ENCODE results near the gene BRD3.
A peak's percentile ranks its signal among the peaks of the same experiment; 100 is the strongest.
"Not testable (repeated sequence)": the region's sequence is repeated elsewhere in the genome, so short reads cannot be mapped to it uniquely, and the experiment has no call there.

Gene BRD3

GRCh38 chr9:134073500-134073899 lies 5.7 kb upstream of the BRD3 start:
- no peak for TF ChIP-seq CTCF (IDR thresholded peaks at IDR 0.05; ENCODE audit: borderline replicate concordance, insufficient read depth, low read depth, low read length)
- H3K4me3 ChIP-seq (ENCODE audit: low read depth, low read length), result no peak overlapping the region

GRCh38 chr9:134072683-134073082 lies 4.9 kb upstream of the BRD3 start:
- H3K4me3 ChIP-seq (ENCODE audit: low read depth, low read length), result not testable (repeated sequence)

GRCh38 chr9:134071149-134071548 lies 3.3 kb upstream of the BRD3 start:
- no peak for TF ChIP-seq CTCF (IDR thresholded peaks at IDR 0.05; ENCODE audit: borderline replicate concordance, insufficient read depth, low read depth, low read length)
- no peak overlapping the region for H3K4me3 ChIP-seq (ENCODE audit: low read depth, low read length)

- TF ChIP-seq CTCF (IDR thresholded peaks at IDR 0.05; ENCODE audit: borderline replicate concordance, insufficient read depth, low read depth, low read length), result no peak
- no peak overlapping the region for H3K4me3 ChIP-seq (ENCODE audit: low read depth, low read length)
Measured at GRCh38 chr9:134069480-134070399, 1.9 kb upstream of the BRD3 start.

- no peak for TF ChIP-seq CTCF (IDR thresholded peaks at IDR 0.05; ENCODE audit: borderline replicate concordance, insufficient read depth, low read depth, low read length)
- peak overlapping the region; percentile 75 for H3K4me3 ChIP-seq (ENCODE audit: low read depth, low read length)
Measured at GRCh38 chr9:134068744-134069479, 1.1 kb upstream of the BRD3 start.

GRCh38 chr9:134066913-134067851 lies 644 bp downstream of the BRD3 start:
- peak overlapping the region; percentile 70 for H3K4me3 ChIP-seq (ENCODE audit: low read depth, low read length)
- no peak for TF ChIP-seq CTCF (IDR thresholded peaks at IDR 0.05; ENCODE audit: borderline replicate concordance, insufficient read depth, low read depth, low read length)

- TF ChIP-seq CTCF (IDR thresholded peaks at IDR 0.05; ENCODE audit: borderline replicate concordance, insufficient read depth, low read depth, low read length), result no peak
- H3K4me3 ChIP-seq (ENCODE audit: low read depth, low read length), result peak overlapping the region; percentile 70
Measured at GRCh38 chr9:134066526-134066912, 1.3 kb downstream of the BRD3 start.

Measured in GM12875 (cell line).